DMS114 treated with DMSO at 0.1 percent for 48 hours (cell line): ENCODE data around the gene IGF2.

Experiments used
- DNase-seq: peaks from one replicate; lab custom pipeline; 2025; ENCODE audit not compliant: unreplicated experiment; lab: John Stamatoyannopoulos, UW

Gene IGF2

DNA sequence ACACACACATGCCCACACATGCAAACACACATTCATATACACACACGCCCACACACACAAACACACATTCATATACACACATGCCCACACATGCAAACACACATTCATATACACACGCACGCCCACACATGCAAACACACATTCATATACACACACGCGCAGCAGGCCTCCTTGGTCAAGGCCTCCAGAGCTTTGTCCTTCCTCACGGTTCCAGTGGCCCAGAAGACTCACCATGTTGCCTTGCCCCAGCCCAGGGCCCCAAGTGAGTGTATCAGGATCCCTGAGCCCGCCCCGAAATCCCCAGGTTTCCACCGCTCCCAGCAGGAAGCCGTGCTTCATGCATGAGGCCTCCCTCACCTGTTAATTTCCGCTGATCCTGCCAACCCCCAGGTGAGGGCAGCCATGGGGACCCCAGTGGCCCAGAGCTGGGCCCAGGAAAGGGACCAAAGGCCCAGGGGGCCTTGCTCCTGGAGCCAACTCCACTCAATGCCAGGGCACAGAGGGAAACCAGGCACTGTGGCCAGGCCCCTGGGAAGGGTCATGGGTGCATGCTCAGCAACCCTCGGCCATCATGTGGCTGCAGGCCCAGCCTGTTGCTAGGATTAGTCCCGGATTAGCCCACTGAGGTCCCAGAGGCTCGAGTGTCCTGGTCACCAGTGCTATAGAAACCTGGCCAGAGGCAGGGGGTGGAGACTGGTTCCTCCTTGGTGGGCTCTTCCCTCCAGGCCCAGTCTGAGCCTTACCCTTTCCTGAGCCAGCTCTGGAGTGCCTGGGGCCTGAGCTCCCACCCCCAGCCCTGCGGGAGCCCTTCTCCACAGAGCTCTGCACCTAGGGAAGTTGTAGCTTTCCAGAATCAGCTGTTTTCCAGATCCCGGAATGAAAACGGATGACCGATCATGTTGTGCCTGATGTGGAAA is 34.4 kb downstream of the IGF2 start:
- no peak for DNase-seq

DNA sequence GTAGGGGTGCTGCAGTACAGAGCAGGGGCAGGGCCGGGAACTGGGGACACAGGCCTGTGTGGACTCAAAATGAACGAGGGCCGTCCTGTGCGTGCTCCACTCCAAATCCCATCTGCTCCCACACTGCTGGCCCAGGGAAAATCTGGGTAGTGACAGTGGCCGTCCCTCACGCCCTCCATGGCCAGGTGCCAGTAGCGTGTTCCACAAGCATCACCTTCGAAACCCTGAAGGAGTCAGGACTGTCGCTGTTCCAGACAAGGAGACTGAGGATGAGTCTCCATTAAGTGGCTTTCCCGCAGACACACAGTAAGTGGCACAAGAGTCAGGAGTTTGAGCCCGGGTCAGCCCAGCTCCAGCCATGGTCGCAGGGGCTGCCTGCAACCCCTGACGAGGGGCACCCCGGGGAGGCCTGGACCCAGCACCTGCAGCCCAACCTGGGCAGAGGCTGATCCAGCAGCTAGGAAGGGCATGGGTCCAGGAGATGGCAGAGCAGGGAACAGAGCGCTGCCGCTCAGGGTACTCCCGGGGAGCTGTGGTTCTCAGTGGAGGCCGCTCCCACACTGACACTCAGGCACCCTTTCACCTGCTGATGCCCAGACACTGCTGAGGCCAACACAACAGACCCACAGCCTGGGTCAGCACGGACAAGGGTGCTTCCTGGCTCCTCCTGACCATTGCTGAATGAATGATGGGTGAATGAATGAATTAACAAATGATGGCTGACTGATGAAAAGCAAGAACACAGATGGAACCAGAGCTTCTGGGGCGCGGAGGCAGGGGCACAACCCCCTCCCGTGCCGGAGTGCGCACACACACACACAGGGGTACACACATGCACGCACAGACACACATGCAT is 35.3 kb downstream of the IGF2 start:
- no peak for DNase-seq

DNA sequence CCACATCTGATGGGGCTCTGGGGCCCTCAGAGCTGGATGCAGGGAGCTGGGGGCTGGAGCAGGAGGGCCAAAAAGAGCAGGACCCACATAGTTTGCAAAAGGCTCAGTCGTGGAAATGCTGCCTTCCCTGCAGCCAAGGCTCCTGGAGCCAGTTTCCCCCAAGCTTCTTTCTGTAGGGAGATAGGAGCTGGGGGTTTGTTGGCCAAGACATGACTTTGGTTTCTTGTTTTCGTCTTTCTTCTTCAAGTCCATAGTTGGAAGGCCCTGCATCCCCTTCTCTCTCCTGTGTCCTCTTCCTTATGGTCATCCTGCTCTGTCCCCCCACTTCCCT is 36.3 kb downstream of the IGF2 start:
- DNase-seq, result no peak

DNA sequence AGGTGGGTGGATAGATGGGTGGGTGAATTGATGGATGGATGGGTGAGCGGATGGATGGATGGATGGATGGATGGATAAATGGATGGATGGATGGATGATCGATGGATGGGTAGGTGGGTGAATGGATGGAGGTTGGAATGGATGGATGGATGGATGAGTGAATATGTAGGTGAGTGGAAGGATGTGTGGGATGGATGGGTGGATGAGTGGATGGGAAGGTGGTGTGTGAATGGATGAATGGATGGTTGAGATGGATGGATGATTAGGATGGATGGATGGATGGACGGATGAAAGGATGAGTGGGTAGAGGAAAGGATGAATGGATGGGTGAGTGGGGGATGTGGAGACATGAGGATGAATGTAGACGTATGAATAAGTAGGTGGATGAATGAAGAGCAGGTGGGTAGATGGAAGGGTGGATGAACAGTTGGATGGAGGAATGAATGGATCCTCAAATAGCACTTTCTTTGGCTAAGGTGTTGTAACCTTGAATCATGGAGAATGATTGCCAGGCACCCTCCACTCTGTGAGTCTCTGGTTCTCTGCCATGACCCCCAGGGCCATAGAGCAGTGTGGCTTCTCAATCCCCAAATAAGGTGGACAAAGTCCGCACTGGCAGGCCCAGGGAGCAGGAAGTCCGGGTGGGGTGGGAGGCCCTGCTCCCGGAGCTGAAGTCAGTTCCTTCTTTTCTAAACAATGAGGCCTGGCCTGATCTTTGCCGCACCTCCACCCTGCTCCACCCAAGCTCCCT is 36.9 kb downstream of the IGF2 start:
- no peak for DNase-seq

DNA sequence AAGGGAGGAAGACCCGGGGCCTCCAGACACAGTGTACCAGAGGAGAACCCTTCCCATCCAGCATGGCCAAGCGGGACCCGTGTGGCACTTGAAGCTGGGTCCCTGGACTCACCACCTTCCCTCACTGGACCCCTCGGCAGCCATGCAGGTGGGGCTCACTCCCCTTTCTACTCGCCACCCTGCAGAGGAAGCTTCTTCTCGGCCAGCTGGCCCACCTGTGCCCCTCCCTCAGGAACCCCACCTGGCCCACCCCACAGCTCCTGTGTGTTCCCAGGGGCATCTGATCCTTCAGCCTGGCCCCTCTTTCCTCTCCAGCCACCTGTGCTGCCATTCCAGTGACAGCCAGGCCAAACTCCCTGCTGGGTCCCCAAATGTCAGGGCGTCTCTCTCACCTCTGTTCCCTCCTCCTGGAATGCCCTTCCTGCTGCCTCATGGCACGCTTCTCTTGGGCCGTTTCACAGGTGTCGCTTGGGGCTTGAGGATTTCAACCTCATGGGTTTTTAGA is 38.0 kb downstream of the IGF2 start:
- DNase-seq, result no peak

DNA sequence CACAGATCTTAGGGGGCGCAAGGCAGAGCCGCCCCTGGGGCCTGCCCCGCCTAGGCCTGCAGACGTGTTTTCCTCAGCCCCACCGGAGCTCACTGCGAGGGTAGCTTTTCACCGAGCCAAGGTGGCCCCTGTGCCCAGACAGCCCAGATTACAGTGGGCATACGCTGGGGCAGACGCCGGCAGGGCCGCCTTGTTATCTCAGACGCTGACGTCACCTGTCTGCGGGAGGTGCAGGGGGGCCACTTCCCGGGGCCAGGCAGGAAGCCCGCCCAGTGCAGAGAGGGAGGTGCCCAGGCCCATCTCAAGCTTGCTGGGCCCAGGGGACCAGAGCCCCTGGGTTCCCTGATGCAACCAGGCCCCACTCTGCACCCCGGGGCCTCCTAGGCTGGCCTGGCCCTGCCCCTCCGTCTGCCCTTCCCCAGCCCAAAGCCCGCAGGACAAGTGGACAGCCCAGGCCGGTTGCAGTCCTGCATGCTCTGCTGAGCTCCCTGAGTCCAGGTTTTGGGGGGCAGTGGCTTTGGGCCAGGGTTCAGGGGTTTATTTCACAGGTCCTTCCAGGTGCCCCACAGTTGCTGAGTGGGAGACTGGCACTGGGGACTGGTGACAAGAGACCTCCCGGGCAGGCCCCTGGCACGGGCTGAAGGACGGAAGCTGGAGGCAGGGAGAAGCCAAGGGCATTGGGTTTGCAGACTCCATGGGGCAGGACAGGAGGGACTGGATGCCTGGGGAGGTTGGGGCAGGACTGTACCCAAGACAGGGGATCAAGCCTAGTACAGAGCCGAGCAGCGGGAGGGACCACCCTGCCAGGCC is 38.6 kb downstream of the IGF2 start:
- no peak for DNase-seq

DNA sequence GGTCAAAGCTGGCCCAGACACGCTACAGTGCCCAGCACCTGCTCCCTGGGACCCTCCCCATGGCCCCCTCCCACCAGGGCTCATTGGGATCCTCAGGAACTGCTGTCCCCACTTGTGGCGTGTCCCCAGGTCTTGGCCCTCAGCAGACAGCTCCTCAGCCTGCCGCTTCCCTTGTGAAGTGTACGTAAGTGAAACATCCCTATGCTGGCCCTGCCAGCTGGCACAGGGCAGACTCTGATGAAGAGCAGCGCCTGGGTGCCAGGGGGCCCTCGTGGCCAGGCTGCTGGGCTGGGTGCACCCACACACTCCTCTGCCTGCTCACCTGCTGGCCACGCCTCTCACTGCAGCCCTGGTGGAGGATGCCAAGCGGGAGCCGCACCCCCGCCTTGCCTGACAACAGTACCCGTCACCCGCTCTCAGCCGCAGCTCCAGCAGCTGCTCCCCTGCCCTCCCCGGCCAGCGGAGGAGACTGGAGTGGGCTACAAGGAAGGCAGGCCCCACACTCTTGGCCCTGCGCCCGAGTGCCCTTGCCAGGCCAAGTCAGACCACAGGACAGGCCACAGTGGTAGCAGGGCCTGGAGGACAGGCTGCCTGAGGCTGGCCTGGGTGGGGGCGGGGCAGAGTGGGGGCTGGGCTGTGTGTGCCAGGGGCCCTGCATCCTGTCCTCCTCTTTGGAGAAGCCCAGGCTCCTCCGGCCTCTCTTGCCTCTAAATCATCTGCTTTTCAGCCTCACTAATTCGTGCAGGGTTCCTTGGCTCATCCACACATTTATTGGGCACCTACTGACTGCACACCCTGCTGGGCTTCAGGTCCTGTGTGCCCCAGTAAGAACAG is 39.5 kb downstream of the IGF2 start:
- DNase-seq, result no peak

DNA sequence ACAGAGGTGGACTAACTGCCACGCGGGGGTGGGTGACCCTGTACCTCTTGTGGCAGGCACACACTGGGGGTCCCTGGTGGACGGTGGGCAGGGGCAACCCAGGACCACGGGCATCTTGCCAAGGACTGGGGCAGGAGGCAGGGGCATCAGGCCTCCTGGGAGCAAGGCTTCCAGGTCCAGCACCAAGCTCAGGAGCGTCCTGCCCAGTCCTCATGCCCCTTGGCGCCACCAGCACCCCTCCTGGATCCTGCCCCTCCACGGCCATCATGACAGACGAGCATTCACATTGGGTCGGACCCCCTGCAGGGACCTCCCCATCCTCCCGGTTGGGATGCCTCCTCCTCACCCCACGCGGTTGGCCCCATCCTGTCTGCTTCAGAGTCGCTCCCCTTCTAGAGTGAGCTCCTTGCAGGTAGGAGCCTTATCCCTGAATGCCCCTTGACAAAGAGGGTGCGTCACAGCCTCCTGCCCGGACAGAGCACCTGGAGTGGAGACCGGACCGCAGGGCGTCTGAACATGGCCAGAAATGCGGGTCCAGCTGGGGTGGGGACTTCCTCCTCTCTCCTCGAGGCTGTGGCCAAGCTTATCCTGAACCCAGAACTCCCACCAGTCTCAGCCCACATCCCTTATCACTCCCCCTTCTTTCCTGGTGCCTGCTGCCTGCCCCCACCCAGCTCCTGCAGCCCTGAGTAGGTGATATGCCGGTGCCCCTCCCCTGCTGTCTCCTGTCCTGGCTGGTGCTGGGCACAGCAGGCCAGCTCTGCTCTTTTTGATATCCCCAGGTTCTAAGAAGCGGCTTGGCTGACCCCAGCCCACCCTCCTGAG is 40.3 kb downstream of the IGF2 start:
- DNase-seq, result no peak

DNA sequence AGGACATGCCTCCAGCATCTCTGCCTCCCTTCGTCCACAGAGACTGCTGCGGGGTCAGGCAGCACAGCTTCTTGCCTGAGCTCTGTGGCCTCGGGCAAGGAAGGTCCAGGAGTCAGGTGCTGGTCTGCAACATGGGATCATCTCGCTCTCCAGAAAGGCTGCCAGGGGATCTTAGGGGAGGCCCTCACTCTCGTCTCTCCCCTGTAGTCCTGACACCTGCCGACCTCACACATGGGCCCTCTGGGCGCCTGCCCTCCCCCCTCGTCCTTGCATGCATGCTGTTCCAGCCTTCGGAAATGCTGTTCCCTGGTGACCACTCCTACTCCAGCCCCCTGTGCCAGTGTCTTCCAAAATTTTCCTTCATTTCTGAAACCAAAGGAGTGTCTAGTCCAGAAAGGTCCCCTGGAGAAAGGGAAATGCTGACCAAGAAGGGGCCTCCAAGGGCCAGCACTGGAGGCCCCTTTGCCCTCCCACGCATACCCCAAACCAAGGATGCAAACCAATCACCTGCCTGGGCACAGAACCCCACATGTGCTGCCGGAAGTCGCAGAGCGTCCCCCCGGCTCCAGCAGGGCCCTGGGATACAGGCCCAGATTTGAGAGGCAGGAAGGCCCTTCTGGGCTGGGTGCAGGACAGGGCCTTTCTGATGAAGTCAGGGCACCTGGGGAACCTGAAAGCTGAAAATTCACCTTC is 41.0 kb downstream of the IGF2 start:
- DNase-seq, result no peak

DNA sequence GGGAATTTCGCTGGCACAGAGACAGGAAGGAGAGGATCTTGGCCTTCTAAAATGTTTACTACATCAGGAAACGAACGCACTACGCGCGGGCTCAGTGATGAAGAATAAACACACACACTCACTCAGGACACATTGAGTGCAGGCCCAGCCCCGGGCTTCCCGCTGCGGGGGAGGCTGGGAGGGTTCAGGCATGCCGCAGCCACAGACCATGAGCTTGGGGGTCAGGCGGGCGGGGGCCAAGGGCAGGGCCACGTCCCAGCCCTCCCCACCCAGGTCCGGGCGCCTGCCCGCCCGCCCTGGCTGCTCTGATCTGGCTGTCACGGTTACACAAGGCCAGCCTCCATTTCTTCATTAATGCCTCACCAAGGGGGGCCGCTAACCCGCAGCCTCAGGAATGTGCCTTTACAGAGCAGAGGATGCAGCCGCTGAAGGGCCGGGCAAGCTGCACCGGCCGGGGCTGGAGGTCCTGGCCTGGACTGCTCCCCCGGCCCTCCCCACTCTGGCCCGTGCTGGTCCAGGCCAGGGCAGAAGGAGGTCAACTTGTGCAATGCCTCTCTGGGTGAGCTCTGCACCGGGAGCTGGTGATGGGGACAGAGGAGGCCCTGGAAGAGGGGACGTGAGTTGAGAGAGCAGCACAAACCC is 41.7 kb downstream of the IGF2 start:
- DNase-seq, result no peak

DNA sequence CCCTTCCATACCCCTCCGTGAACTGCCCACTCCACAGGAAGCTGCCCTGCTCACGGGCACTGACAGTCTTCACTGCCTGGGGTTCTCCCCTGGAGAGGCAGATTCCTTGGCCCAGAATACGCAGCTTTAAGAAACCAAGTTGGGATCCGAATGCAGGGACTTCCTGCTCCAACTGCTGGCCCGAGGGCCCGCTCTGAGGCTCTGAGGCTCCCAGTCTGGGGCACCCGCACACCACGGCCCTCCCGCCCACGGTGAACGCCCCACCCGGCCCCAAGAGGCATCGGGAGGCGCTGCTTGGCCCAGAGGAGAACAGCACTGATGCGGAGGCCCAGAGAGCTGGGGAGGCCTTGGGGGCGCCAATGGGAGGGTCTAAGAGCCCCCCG is 42.3 kb downstream of the IGF2 start:
- DNase-seq, result no peak

DNA sequence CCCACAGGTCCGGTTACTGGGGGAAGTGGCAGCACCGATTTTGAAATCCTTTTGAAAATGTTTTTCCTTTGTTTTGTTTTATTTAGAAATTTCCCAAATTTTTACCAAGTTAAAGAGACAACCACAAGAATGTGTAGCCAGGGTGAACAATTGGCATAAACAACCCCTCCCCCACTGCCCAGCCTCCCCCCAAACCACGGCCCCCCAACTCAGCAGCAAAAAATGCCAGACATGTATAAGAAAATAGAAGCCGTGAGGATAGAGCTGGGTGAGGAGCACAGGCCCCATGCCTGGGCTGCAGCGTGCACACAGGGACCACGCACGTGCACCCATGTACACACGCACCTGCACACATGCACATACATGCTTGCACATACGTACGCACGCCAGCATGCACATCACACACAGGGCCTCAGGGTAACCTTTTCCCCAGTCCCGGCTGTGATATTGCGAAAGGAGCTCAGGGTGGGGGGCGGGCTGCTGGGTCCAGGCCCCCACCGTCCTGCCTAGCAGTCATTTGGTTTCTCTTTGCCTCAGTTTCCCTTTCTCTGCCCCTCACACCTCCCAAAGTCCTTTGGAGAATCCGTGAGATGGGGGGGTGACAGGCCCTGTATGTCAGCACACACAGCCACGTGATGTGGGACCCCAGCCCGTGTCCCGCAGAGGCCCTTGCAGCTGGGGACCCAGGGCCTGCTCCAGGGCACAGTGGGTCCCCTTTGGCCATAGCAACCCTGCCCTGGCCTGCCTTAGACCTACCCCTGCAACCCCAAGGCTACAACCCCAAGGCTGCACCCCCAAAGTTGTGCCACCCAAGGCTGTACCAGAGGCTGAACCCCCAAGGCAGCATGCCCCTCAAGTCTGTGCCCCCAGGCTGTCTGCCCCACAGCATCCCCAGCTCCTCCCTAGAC is 42.9 kb downstream of the IGF2 start:
- DNase-seq, result no peak

DNA sequence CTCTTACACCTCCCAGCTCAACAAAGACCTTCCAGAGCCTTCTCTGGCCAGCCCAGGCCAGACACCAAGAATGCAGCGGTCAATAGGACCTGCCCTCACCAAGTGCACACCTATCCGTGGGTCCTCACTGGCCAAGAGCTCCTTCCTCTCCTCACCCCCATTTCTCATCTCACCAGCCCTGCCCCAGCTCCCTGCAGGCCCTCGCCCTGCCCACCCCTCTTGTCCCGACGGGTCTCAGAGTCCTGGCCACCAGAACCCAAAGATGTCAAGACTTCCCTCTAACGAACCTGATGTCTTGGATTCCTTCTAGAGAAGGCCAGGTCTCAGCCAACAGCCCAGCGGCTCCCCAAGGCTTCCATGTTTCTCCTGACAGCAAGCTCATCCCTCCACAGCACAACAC is 43.6 kb downstream of the IGF2 start:
- DNase-seq, result no peak

DNA sequence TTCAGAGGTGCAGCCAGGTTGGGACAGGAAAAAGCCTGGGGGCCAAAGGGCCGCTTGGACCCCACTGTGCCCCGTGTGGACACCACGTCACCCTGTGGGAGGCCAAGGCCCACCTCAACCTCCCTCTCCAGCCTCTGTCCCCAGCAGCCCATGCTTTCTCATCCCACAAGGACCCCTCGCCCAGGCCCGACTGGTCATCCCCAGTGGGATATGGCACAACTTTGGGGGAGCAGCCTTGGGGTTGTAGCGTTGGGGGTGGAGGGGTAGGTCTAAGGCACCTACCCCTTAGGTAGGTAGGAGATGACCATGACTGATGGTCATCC is 44.0 kb downstream of the IGF2 start:
- no peak for DNase-seq

DNA sequence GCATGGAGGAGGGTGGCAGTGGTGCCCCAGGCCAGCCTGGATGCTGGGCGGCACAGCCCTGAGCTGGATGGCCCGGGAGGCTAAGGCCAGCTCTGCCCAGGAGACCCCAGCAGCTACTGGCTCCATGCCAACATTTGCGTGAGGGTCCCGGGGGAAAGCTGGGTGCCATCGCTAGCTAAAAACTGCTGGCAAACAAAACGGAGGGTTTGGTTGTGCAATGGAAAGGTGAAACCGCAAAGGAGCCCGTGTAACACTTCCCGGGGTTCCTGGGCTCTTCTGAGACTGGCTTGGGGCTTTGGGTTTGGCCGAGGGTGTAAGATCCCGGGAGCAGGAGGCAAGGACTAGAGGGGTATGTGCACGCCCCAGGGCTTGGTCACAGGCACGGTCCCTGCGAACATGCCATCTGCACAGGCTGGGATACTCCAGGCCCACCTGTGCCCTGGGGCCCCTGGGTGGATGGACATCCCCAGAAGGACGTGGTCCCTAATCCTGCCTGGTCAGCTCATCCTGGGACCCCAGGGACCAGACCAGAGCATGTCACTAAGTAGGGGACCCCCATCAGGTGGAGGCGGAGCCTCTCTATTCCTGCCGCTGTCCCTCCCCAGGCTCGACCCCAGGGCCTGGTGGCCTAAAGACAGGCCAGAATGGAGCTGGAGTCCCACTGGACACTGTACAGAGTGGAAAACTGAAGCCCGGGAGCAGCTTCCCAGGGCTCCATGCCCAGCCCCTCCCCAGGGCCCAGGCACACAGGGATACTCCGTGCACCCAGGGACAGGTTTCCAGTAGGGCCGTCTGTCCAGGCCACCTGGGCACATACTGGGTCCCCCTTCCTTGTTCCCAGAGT is 44.6 kb downstream of the IGF2 start:
- DNase-seq, result no peak
